Measurements from ENCODE around the gene PSD4.
A peak's percentile ranks its signal among the peaks of the same experiment; 100 is the strongest.

PSD4 gene

DNA sequence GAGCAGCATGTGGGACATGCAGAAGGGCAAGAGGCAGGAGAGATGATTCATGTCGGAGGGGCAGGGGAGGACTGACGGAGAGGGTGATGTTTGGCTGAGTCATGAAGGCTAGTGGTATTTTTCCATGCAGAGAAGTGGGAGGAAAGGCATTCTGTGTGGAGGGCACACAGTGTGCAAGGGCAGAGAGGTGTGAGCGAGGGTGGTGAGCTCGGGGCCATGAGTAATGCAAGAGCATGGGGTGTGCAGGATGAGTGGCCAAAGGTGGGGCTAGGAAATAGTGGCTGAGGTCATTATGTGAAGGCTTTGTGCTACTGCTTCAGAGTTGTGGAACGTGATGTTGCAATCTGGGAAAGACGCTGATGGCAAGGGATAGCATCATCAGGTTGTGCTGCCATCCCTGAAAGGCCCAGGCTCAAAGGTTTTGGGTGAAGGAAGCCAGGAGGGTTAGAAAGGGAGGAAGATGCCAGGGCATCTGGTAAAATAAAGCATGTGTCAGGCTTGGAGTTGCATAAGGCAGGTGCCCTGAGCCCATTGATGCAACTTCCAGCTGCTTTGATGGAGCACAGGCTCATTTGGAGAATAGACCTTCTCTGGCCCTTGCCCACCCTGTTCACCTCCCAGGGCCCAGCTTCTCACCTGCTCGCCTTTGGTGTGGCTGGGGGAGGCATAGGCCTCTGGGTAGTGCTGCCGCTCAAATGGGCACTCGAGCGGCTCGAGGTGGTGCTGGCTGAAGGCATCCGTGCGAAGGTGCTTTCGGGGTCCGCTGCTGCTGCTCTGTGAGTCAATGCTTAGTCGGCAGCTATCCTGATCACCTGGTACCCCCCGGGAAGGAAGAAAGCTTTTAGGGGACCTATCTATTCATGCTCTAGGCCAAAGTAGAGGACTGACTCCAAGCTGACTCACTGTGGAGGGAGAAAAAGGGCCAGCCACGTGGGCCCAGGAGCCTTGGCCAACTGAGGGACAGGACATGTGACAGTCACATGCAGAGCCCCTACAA is 67.4 kb downstream of the PSD4 start:
- WGBS (ENCODE audit: extremely low coverage, insufficient coverage, low lambda C conversion rate), result no CpG with 5 or more reads among the region's 18 CpGs

DNA sequence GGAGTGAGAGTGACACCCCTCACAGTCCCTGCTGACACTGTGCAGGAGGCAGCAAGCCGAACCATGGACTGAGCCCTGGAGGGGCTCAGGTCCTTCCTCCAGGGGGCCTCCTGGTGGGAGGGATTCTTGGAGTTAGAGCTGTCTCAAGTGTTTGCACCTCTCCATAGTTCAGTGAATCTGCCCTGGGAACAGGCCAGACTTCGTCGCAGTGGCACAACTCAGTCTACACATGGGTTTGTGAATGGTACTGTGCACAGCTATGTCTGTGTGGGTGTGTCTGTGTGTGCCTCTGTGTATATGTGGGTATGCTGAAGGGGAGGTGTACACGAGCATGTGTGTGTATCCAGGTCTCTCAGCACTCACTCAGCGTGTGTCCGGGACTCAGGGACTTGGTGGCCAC is 68.6 kb downstream of the PSD4 start:
- Histone ChIP-seq H3K23ac (ENCODE audit: low read length) (no peak overlapping the region), H4K8ac (ENCODE audit: low read depth, low read length) (no peak overlapping the region), H3K4me1 (ENCODE audit: control insufficient read depth, low read depth, low read length) (no peaks in the 10 kb centered on the region), H2AK5ac (ENCODE audit: low read length) (no peak overlapping the region), H3K4me3 (ENCODE audit: low read length) (no peak overlapping the region), H2BK120ac (ENCODE audit: low read depth, low read length) (no peak overlapping the region), H3K27ac (ENCODE audit: low read depth, low read length) (no peak overlapping the region), H3K18ac (ENCODE audit: low read length) (no peak overlapping the region), H3K9ac (ENCODE audit: low read length) (no peak overlapping the region), H2BK5ac (ENCODE audit: low read length) (no peak overlapping the region), H4K5ac (ENCODE audit: low read length) (no peak overlapping the region), H3K4me2 (ENCODE audit: low read length) (no peak overlapping the region), H3K79me2 (ENCODE audit: control insufficient read depth, insufficient read depth, low read length) (no peaks in the 10 kb centered on the region), H3K79me1 (ENCODE audit: low read length) (no peaks in the 10 kb centered on the region), H3K4ac (ENCODE audit: low read depth, low read length) (no peak overlapping the region), H3K56ac (ENCODE audit: low read length) (no peak overlapping the region), H2BK15ac (replicated peaks; ENCODE audit: low read depth) (no peak overlapping the region), H3K36me3 (ENCODE audit: control insufficient read depth, insufficient read depth, low read length) (no peaks in the 10 kb centered on the region), H3K27me3 (ENCODE audit: insufficient read depth, low read length, poor library complexity) (no peaks in the 10 kb centered on the region)
- WGBS (ENCODE audit: extremely low coverage, insufficient coverage, low lambda C conversion rate), result no CpG with 5 or more reads among the region's 6 CpGs
- DNase-seq, result no peak

More for the DNA sequence above, 67.4 kb downstream of the PSD4 start:
- Histone ChIP-seq H3K9ac (ENCODE audit: low read length) (no peak overlapping the region), H4K8ac (ENCODE audit: low read depth, low read length) (no peak overlapping the region), H2AK5ac (ENCODE audit: low read length) (no peak overlapping the region), H2BK120ac (ENCODE audit: low read depth, low read length) (no peak overlapping the region), H3K27me3 (ENCODE audit: insufficient read depth, low read length, poor library complexity) (no peaks in the 10 kb centered on the region), H3K36me3 (ENCODE audit: control insufficient read depth, insufficient read depth, low read length) (no peaks in the 10 kb centered on the region), H3K4me2 (ENCODE audit: low read length) (no peak overlapping the region), H2BK5ac (ENCODE audit: low read length) (no peak overlapping the region), H3K4ac (ENCODE audit: low read depth, low read length) (no peak overlapping the region), H3K56ac (ENCODE audit: low read length) (no peak overlapping the region), H3K79me2 (ENCODE audit: control insufficient read depth, insufficient read depth, low read length) (no peaks in the 10 kb centered on the region), H3K18ac (ENCODE audit: low read length) (no peak overlapping the region), H3K79me1 (ENCODE audit: low read length) (no peaks in the 10 kb centered on the region), H3K4me1 (ENCODE audit: control insufficient read depth, low read depth, low read length) (no peaks in the 10 kb centered on the region), H3K23ac (ENCODE audit: low read length) (no peak overlapping the region), H3K27ac (ENCODE audit: low read depth, low read length) (no peak overlapping the region), H2BK15ac (replicated peaks; ENCODE audit: low read depth) (no peak overlapping the region), H3K4me3 (ENCODE audit: low read length) (no peak overlapping the region), H4K5ac (ENCODE audit: low read length) (no peak overlapping the region)
- DNase-seq, result peak; percentile 87

DNA sequence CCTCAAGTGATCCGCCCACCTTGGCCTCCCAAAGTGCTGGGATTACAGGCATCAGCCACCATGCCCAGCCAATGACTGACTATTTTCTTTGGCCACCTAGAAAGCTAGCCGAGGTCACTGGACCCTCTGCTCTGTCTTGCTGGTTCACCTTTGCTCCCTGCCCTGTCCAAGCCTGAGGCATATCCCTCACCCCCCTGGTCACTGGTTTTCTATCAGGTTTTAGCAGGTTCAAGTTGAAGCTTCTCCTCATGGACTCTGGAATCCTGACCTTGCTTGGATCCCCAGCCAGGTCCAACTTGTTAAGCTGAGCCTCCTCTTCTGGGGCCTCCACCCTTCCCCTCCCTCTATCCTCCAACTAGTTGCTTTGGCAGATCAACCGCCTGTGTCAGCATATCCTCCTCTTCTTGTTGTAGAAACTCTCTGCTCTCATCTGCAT is 71.5 kb downstream of the PSD4 start:
- H3K18ac ChIP-seq (ENCODE audit: low read length), result no peak overlapping the region
- H2AK5ac ChIP-seq (ENCODE audit: low read length), result no peak overlapping the region
- no peak overlapping the region for H4K8ac ChIP-seq (ENCODE audit: low read depth, low read length)
- no peak overlapping the region for H3K27ac ChIP-seq (ENCODE audit: low read depth, low read length)
- no peak overlapping the region for H2BK120ac ChIP-seq (ENCODE audit: low read depth, low read length)
- no peak overlapping the region for H3K4ac ChIP-seq (ENCODE audit: low read depth, low read length)
- no peak overlapping the region for H3K23ac ChIP-seq (ENCODE audit: low read length)
- no peak overlapping the region for H2BK5ac ChIP-seq (ENCODE audit: low read length)
- H2BK15ac ChIP-seq (replicated peaks; ENCODE audit: low read depth), result no peak overlapping the region
- H3K56ac ChIP-seq (ENCODE audit: low read length), result no peak overlapping the region
- WGBS (ENCODE audit: extremely low coverage, insufficient coverage, low lambda C conversion rate), result no CpG with 5 or more reads among the region's 3 CpGs
- no peak for DNase-seq
- no peaks in the 10 kb centered on the region for H3K4me1 ChIP-seq (ENCODE audit: control insufficient read depth, low read depth, low read length)
- H3K4me2 ChIP-seq (ENCODE audit: low read length), result no peak overlapping the region
- no peaks in the 10 kb centered on the region for H3K79me1 ChIP-seq (ENCODE audit: low read length)
- H3K27me3 ChIP-seq (ENCODE audit: insufficient read depth, low read length, poor library complexity), result no peaks in the 10 kb centered on the region
- no peak overlapping the region for H3K4me3 ChIP-seq (ENCODE audit: low read length)
- no peaks in the 10 kb centered on the region for H3K79me2 ChIP-seq (ENCODE audit: control insufficient read depth, insufficient read depth, low read length)
- no peak overlapping the region for H4K5ac ChIP-seq (ENCODE audit: low read length)
- H3K36me3 ChIP-seq (ENCODE audit: control insufficient read depth, insufficient read depth, low read length), result no peaks in the 10 kb centered on the region
- no peak overlapping the region for H3K9ac ChIP-seq (ENCODE audit: low read length)

DNA sequence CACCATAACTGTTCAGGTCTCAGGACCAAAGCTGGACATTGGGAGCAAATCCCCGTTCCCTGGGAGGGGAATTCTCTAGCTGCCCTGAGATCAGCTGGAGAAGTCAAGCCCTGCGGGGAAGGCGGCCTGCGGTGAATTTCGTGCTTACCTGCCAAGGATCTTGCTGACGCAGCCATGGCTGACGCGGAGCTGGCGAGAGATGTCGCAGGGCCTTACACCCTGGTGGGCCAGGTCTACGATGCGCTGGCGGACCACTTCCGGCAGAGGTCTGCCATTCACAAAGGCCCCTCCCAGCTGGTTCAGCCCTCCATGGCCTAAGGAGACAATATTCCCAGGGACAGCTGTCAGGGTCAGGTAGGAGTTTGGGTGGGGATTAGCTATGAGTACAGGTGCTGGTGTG is 72.8 kb downstream of the PSD4 start:
- H3K4me2 ChIP-seq (ENCODE audit: low read length), result no peak overlapping the region
- H4K5ac ChIP-seq (ENCODE audit: low read length), result no peak overlapping the region
- H2BK120ac ChIP-seq (ENCODE audit: low read depth, low read length), result no peak overlapping the region
- H3K4me1 ChIP-seq (ENCODE audit: control insufficient read depth, low read depth, low read length), result no peaks in the 10 kb centered on the region
- H3K56ac ChIP-seq (ENCODE audit: low read length), result no peak overlapping the region
- H3K79me2 ChIP-seq (ENCODE audit: control insufficient read depth, insufficient read depth, low read length), result no peaks in the 10 kb centered on the region
- H2BK5ac ChIP-seq (ENCODE audit: low read length), result no peak overlapping the region
- H3K23ac ChIP-seq (ENCODE audit: low read length), result no peak overlapping the region
- no peak overlapping the region for H3K18ac ChIP-seq (ENCODE audit: low read length)
- WGBS (ENCODE audit: extremely low coverage, insufficient coverage, low lambda C conversion rate), result no CpG with 5 or more reads among the region's 14 CpGs
- no peaks in the 10 kb centered on the region for H3K79me1 ChIP-seq (ENCODE audit: low read length)
- H2BK15ac ChIP-seq (replicated peaks; ENCODE audit: low read depth), result no peak overlapping the region
- H2AK5ac ChIP-seq (ENCODE audit: low read length), result no peak overlapping the region
- no peak overlapping the region for H3K9ac ChIP-seq (ENCODE audit: low read length)
- no peaks in the 10 kb centered on the region for H3K36me3 ChIP-seq (ENCODE audit: control insufficient read depth, insufficient read depth, low read length)
- H3K27me3 ChIP-seq (ENCODE audit: insufficient read depth, low read length, poor library complexity), result no peaks in the 10 kb centered on the region
- H3K4me3 ChIP-seq (ENCODE audit: low read length), result no peak overlapping the region
- no peak overlapping the region for H4K8ac ChIP-seq (ENCODE audit: low read depth, low read length)
- H3K4ac ChIP-seq (ENCODE audit: low read depth, low read length), result no peak overlapping the region
- H3K27ac ChIP-seq (ENCODE audit: low read depth, low read length), result no peak overlapping the region
- no peak for DNase-seq

DNA sequence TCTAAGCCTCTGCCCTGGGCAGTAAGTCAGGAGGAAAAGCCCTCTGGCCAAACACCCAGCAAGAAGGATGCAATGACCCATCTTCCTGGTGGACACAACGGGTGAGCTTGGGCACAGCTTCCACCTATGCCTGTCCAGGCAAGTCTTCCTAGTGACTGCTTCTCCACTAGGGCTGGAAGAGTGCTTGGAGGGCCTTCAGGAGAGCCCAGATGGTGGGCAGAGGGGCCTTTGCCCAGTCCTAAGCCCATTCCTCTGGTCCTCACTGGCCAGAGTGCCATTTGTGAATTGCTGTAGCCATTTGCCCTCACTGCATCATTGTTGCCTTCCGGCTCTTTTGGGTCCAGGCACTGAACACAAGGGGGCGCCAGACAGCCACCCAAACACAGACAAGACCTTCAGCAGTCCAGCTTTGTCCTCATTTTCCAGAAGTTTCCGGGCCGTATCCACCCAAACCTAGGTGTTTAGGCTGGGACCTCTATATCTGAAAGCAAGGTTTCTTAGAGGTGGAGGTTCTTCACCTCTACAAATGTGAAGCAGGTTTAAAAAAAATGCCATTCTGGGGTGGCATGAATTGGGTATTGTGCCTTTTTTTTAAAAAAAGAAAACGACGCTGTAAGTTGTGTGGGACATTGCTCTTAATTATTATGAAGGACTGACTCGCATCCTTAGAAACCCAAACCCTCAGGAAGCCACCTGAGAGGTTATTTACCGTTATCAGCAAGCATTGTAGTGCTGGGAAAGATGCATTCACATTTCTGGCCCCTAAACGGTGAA is 75.4 kb downstream of the PSD4 start:
- H2BK120ac ChIP-seq (ENCODE audit: low read depth, low read length), result no peak overlapping the region
- WGBS (ENCODE audit: extremely low coverage, insufficient coverage, low lambda C conversion rate), result no CpG with 5 or more reads among the region's 10 CpGs
- no peak overlapping the region for H2BK15ac ChIP-seq (replicated peaks; ENCODE audit: low read depth)
- H3K4ac ChIP-seq (ENCODE audit: low read depth, low read length), result no peak overlapping the region
- no peak overlapping the region for H4K5ac ChIP-seq (ENCODE audit: low read length)
- H3K79me2 ChIP-seq (ENCODE audit: control insufficient read depth, insufficient read depth, low read length), result no peaks in the 10 kb centered on the region
- H3K36me3 ChIP-seq (ENCODE audit: control insufficient read depth, insufficient read depth, low read length), result no peaks in the 10 kb centered on the region
- no peak overlapping the region for H3K4me2 ChIP-seq (ENCODE audit: low read length)
- no peak overlapping the region for H3K9ac ChIP-seq (ENCODE audit: low read length)
- DNase-seq, result peak; percentile 80
- H2BK5ac ChIP-seq (ENCODE audit: low read length), result no peak overlapping the region
- peak overlapping the region; percentile 30 for H3K56ac ChIP-seq (ENCODE audit: low read length)
- no peak overlapping the region for H3K18ac ChIP-seq (ENCODE audit: low read length)
- no peaks in the 10 kb centered on the region for H3K79me1 ChIP-seq (ENCODE audit: low read length)
- H3K27me3 ChIP-seq (ENCODE audit: insufficient read depth, low read length, poor library complexity), result no peaks in the 10 kb centered on the region
- H3K4me1 ChIP-seq (ENCODE audit: control insufficient read depth, low read depth, low read length), result no peaks in the 10 kb centered on the region
- no peak overlapping the region for H3K4me3 ChIP-seq (ENCODE audit: low read length)
- no peak overlapping the region for H3K23ac ChIP-seq (ENCODE audit: low read length)
- no peak overlapping the region for H3K27ac ChIP-seq (ENCODE audit: low read depth, low read length)
- H4K8ac ChIP-seq (ENCODE audit: low read depth, low read length), result no peak overlapping the region
- H2AK5ac ChIP-seq (ENCODE audit: low read length), result no peak overlapping the region
